ENCODE data around the gene FAM149B1.

DNA sequence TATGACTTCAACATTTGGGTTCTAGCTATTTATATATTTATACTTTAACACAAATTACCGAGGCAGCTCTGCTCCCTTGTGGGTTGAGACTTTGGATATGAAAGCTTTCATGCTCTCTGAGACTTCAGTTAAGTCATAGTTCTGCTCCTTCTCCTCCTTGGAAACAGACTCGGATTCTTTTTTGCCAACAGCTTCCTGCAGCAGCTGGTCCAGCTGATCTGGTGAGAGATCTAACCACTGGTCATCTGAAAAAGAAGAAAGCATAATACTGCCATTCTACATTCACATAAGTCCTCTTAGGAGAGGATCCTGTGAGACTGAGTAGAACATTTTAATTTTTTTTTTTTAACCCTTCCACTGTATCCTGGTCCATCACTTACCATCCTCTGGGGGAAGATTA lies 28.7 kb upstream of the FAM149B1 start:
- TF ChIP-seq EZH2 (conservative IDR thresholded peaks at IDR 0.05; ENCODE audit: low read depth, low read length) (no peak), HDAC1 (CRISPR knock-in tag; IDR thresholded peaks at IDR 0.05) (no peak), ZNF790 (CRISPR knock-in tag; IDR thresholded peaks at IDR 0.05; ENCODE audit: borderline replicate concordance) (no peak)
- TF ChIP-seq, protein P1, sequence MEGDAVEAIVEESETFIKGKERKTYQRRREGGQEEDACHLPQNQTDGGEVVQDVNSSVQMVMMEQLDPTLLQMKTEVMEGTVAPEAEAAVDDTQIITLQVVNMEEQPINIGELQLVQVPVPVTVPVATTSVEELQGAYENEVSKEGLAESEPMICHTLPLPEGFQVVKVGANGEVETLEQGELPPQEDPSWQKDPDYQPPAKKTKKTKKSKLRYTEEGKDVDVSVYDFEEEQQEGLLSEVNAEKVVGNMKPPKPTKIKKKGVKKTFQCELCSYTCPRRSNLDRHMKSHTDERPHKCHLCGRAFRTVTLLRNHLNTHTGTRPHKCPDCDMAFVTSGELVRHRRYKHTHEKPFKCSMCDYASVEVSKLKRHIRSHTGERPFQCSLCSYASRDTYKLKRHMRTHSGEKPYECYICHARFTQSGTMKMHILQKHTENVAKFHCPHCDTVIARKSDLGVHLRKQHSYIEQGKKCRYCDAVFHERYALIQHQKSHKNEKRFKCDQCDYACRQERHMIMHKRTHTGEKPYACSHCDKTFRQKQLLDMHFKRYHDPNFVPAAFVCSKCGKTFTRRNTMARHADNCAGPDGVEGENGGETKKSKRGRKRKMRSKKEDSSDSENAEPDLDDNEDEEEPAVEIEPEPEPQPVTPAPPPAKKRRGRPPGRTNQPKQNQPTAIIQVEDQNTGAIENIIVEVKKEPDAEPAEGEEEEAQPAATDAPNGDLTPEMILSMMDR (CRISPR knock-in tag; IDR thresholded peaks at IDR 0.05) = no peak

Measured in HepG2 (cell line).